RWPE1 (cell line): Measurements from ENCODE around the gene UFD1.

ENCODE experiments used
- CTCF ChIA-PET: fragments of 350-600 bp; sonication (Branson Sonifier 250); formaldehyde crosslinking; extraction: SDS; loops from one replicate; lab custom pipeline; 2021; lab: Yijun Ruan, JAX
- POLR2A ChIA-PET: fragments of 400-600 bp; formaldehyde crosslinking; extraction: SDS; loops from one replicate; lab custom pipeline; 2020; ENCODE audit warnings: antibody characterized with exemption; ENCODE audit not compliant: low non-redundant PET; lab: Yijun Ruan, JAX
- DNase-seq: peaks from one replicate; pipeline ENCODE4 v3.0.0; 2012; ENCODE audit warnings: low spot score
- H3K27ac ChIP-seq: fragments of 450-650 bp; 2 replicates; pipeline ENCODE4 v1.5.1; 2017
- CTCF ChIP-seq: fragments of 450-650 bp; conservative IDR thresholded peaks from 2 replicates; pipeline ENCODE4 v1.5.1; 2017; ENCODE audit warnings: low read depth, mild to moderate bottlenecking

The UFD1 gene

GRCh38 chr22:19469421-19469820, 9.6 kb downstream of the UFD1 start:
- no peak for TF ChIP-seq CTCF
- ChIA-PET POLR2A (no interaction called here), CTCF (no interaction called here)
- no peak overlapping the region for H3K27ac ChIP-seq
- DNase-seq: no peak

GRCh38 chr22:19467912-19468311, 11.1 kb downstream of the UFD1 start:
- CTCF ChIA-PET: no interaction called here
- DNase-seq: no peak
- no peak overlapping the region for H3K27ac ChIP-seq
- no peak for TF ChIP-seq CTCF
- POLR2A ChIA-PET: no interaction called here

GRCh38 chr22:19466848-19467752, 11.9 kb downstream of the UFD1 start:
- ChIA-PET POLR2A (no interaction called here), CTCF (interaction anchor here (0.6 kb wide), 1 partner anchor 163 kb away, joined by 4 read pairs; no protein-coding TSS in a partner anchor)
- H3K27ac ChIP-seq: no peak overlapping the region
- no peak for DNase-seq
- no peak for TF ChIP-seq CTCF

GRCh38 chr22:19466126-19466716, 12.8 kb downstream of the UFD1 start:
- ChIA-PET POLR2A (no interaction called here), CTCF (no interaction called here)
- H3K27ac ChIP-seq: no peak overlapping the region
- no peak for TF ChIP-seq CTCF
- DNase-seq: no peak

- POLR2A ChIA-PET: no interaction called here
- DNase-seq: no peak
- H3K27ac ChIP-seq: no peak overlapping the region
- no peak for TF ChIP-seq CTCF
- CTCF ChIA-PET: no interaction called here
These were observed 14.0 kb downstream of the UFD1 start for GRCh38 chr22:19464975-19465374.

GRCh38 chr22:19464546-19464945, 14.4 kb downstream of the UFD1 start:
- DNase-seq: no peak
- H3K27ac ChIP-seq: no peak overlapping the region
- POLR2A ChIA-PET: no interaction called here
- CTCF ChIA-PET: no interaction called here
- no peak for TF ChIP-seq CTCF
